ENCODE results near the gene LMX1B.

- no peak for TF ChIP-seq POLR2A (IDR thresholded peaks at IDR 0.05)
- TF ChIP-seq CTCF (IDR thresholded peaks at IDR 0.05): no peak
Measured at GRCh38 chr9:126588491-126589168, 25.1 kb upstream of the LMX1B start.
